ENCODE results near the gene LTF.
"Not testable (repeated sequence)": the region's sequence is repeated elsewhere in the genome, so short reads cannot be mapped to it uniquely, and the experiment has no call there.

The LTF gene

GRCh38 chr3:46435081-46435726, 29.5 kb downstream of the LTF start:
- DNase-seq: no peak

- DNase-seq: no peak
Measured at GRCh38 chr3:46433841-46434240, 30.9 kb downstream of the LTF start.

- DNase-seq: not testable (repeated sequence)
Measured at GRCh38 chr3:46433118-46433517, 31.6 kb downstream of the LTF start.

GRCh38 chr3:46431905-46432304, 32.8 kb downstream of the LTF start:
- DNase-seq: not testable (repeated sequence)

GRCh38 chr3:46430879-46431278, 33.8 kb downstream of the LTF start:
- DNase-seq: not testable (repeated sequence)

- DNase-seq: no peak
Measured at GRCh38 chr3:46429671-46430070, 35.0 kb downstream of the LTF start.

GRCh38 chr3:46429250-46429649, 35.5 kb downstream of the LTF start:
- DNase-seq: no peak

- no peak for DNase-seq
Measured at GRCh38 chr3:46427916-46428833, 36.5 kb downstream of the LTF start.

GRCh38 chr3:46427404-46427803, 37.3 kb downstream of the LTF start:
- not testable (repeated sequence) for DNase-seq

GRCh38 chr3:46426476-46426875, 38.2 kb downstream of the LTF start:
- DNase-seq: not testable (repeated sequence)

- DNase-seq: no peak
Measured at GRCh38 chr3:46423588-46423987, 41.1 kb downstream of the LTF start.

- DNase-seq: no peak
Measured at GRCh38 chr3:46422617-46423016, 42.1 kb downstream of the LTF start.

- no peak for DNase-seq
Measured at GRCh38 chr3:46420931-46421330, 43.8 kb downstream of the LTF start.

- no peak for DNase-seq
Measured at GRCh38 chr3:46419816-46420215, 44.9 kb downstream of the LTF start.

- DNase-seq: no peak
Measured at GRCh38 chr3:46417841-46418611, 46.7 kb downstream of the LTF start.

GRCh38 chr3:46416811-46417510, 47.7 kb downstream of the LTF start:
- DNase-seq: no peak

GRCh38 chr3:46416125-46416810, 48.4 kb downstream of the LTF start:
- no peak for DNase-seq

- DNase-seq: no peak
Measured at GRCh38 chr3:46414739-46415138, 50.0 kb downstream of the LTF start.

GRCh38 chr3:46413951-46414350, 50.8 kb downstream of the LTF start:
- no peak for DNase-seq

GRCh38 chr3:46412786-46413298, 51.9 kb downstream of the LTF start:
- no peak for DNase-seq

GRCh38 chr3:46411271-46411670, 53.4 kb downstream of the LTF start:
- DNase-seq: no peak

GRCh38 chr3:46410669-46411068, 54.0 kb downstream of the LTF start:
- DNase-seq: no peak
